IMR-90 (cell line): ENCODE measurements around the gene GH2. TPM values are rescaled to one million over a fixed set of nuclear protein-coding genes. Genes with fewer than 3 reads are reported as not detected.

ENCODE experiments used
- ATAC-seq: fragments of 200-7000 bp; cut with Tn5 transposase; 2 replicates; pipeline ENCODE4 v1.9.1; 2020; ENCODE audit warnings: low read depth, mild to moderate bottlenecking, moderate library complexity
- Bru-seq: library from RNA; stranded (reverse); fragments of 400-500 nt; gene quantifications from one replicate; lab custom pipeline; 2021; lab: Mats Ljungman, UMichigan
- BruChase-seq, 2 experiments: library from RNA; stranded (reverse); fragments of 400-500 nt; gene quantifications; one replicate each; lab custom pipeline; 2021; lab: Mats Ljungman, UMichigan
- BruUV-seq: library from RNA; stranded (reverse); fragments of 400-500 nt; replicated peaks from 2 replicates; lab custom pipeline; 2021; lab: Mats Ljungman, UMichigan
- CTCF ChIA-PET: fragments of 300-600 bp; formaldehyde crosslinking; extraction: SDS; loops from one replicate; lab custom pipeline; 2021; ENCODE audit warnings: antibody characterized with exemption; lab: Yijun Ruan, JAX
- POLR2A ChIA-PET: fragments of 300-600 bp; sonication (Branson Sonifier 250); formaldehyde crosslinking; loops from one replicate; lab custom pipeline; 2022; ENCODE audit warnings: antibody characterized with exemption; ENCODE audit not compliant: unreplicated experiment; lab: Charles Lee
- DNase-seq: peaks from one replicate; pipeline ENCODE4 v3.0.0; 2013
- H2AFZ ChIP-seq: replicated peaks from 2 replicates; pipeline ENCODE3; 2013; ENCODE audit warnings: low read length, mild to moderate bottlenecking; ENCODE audit not compliant: poor library complexity
- H2AK5ac ChIP-seq: 2 replicates; pipeline ENCODE4 v1.6.1; 2013; ENCODE audit warnings: low read depth, low read length, inconsistent platforms
- H2AK9ac ChIP-seq: replicated peaks from 2 replicates; pipeline ENCODE3; 2013; ENCODE audit warnings: mild to moderate bottlenecking, low read depth, low read length, moderate library complexity; ENCODE audit not compliant: poor library complexity
- H2BK120ac ChIP-seq: 2 replicates; pipeline ENCODE4 v1.6.1; 2013; ENCODE audit warnings: low read depth, low read length, inconsistent platforms
- H2BK15ac ChIP-seq: 3 replicates; pipeline ENCODE4 v1.6.1; 2013; ENCODE audit warnings: low read depth, low read length, inconsistent platforms
- H2BK20ac ChIP-seq: 2 replicates; pipeline ENCODE4 v1.6.1; 2013; ENCODE audit warnings: low read depth, mild to moderate bottlenecking, inconsistent platforms, low read length, moderate library complexity
- H2BK5ac ChIP-seq: 2 replicates; pipeline ENCODE4 v1.6.1; 2013; ENCODE audit warnings: mild to moderate bottlenecking, low read depth, low read length, inconsistent platforms; ENCODE audit not compliant: poor library complexity, severe bottlenecking
- H3K14ac ChIP-seq: replicated peaks from 2 replicates; pipeline ENCODE4 v1.6.1; 2013; ENCODE audit warnings: low read depth, low read length, inconsistent platforms
- H3K18ac ChIP-seq: 2 replicates; pipeline ENCODE4 v1.6.1; 2013; ENCODE audit warnings: low read depth, low read length, control low read depth
- H3K23ac ChIP-seq: 2 replicates; pipeline ENCODE4 v1.6.1; 2013; ENCODE audit warnings: low read depth, low read length, inconsistent platforms
- H3K27ac ChIP-seq: 2 replicates; pipeline ENCODE4 v1.5.1; 2013; ENCODE audit warnings: mild to moderate bottlenecking, control low read depth, low read length; ENCODE audit not compliant: insufficient read depth
- H3K27me3 ChIP-seq: 2 replicates; pipeline ENCODE4 v1.6.1; 2013; ENCODE audit warnings: low read length; ENCODE audit not compliant: control insufficient read depth, insufficient read depth
- H3K36me3 ChIP-seq: 2 replicates; pipeline ENCODE4 v1.6.1; 2013; ENCODE audit warnings: low read length, mixed read lengths; ENCODE audit not compliant: control insufficient read depth, insufficient read depth
- H3K4ac ChIP-seq: 2 replicates; pipeline ENCODE4 v1.6.1; 2013; ENCODE audit warnings: low read depth, low read length, inconsistent platforms
- H3K4me1 ChIP-seq: 2 replicates; pipeline ENCODE4 v1.6.1; 2013; ENCODE audit warnings: low read length, mixed read lengths; ENCODE audit not compliant: control insufficient read depth, insufficient read depth
- H3K4me2 ChIP-seq: 2 replicates; pipeline ENCODE4 v1.6.1; 2013; ENCODE audit warnings: low read depth, mild to moderate bottlenecking, control low read depth, low read length, moderate library complexity
- H3K4me3 ChIP-seq: 2 replicates; pipeline ENCODE4 v1.5.1; 2013; ENCODE audit warnings: low read depth, mild to moderate bottlenecking, control low read depth, low read length, moderate library complexity; ENCODE audit not compliant: insufficient read depth
- H3K56ac ChIP-seq: 2 replicates; pipeline ENCODE4 v1.6.1; 2013; ENCODE audit warnings: low read length, inconsistent platforms; ENCODE audit not compliant: insufficient read depth; ENCODE audit errors: extremely low read depth
- H3K79me1 ChIP-seq, 2 experiments: 2 replicates each; pipeline ENCODE4 v1.6.1; 2013; ENCODE audit warnings: low read length in 2 of 2, inconsistent platforms in 1 of 2, low read depth in 1 of 2
- H3K9ac ChIP-seq: 2 replicates; pipeline ENCODE4 v1.6.1; 2013; ENCODE audit warnings: low read depth, low read length, control low read depth
- H3K9me1 ChIP-seq: 2 replicates; pipeline ENCODE4 v1.6.1; 2013; ENCODE audit warnings: low read length, inconsistent platforms; ENCODE audit not compliant: insufficient read depth
- H3K9me3 ChIP-seq: 2 replicates; pipeline ENCODE4 v1.6.1; 2013; ENCODE audit warnings: low read length; ENCODE audit not compliant: control insufficient read depth, insufficient read depth
- H4K20me1 ChIP-seq: 2 replicates; pipeline ENCODE4 v1.6.1; 2013; ENCODE audit warnings: low read length, inconsistent platforms; ENCODE audit not compliant: insufficient read depth
- H4K5ac ChIP-seq: 2 replicates; pipeline ENCODE4 v1.6.1; 2013; ENCODE audit warnings: mild to moderate bottlenecking, low read depth, low read length, control low read depth
- H4K8ac ChIP-seq, 2 experiments: 2 replicates each; pipeline ENCODE4 v1.6.1; 2013; ENCODE audit warnings: low read depth in 2 of 2, low read length in 2 of 2, control low read depth in 1 of 2, inconsistent platforms in 1 of 2
- H4K91ac ChIP-seq: 2 replicates; pipeline ENCODE4 v1.6.1; 2013; ENCODE audit warnings: low read depth, low read length, inconsistent platforms; ENCODE audit not compliant: insufficient read depth
- CHD1 ChIP-seq: IDR thresholded peaks from 2 replicates; pipeline ENCODE4 v1.6.1; 2012; ENCODE audit warnings: low read depth, low read length, improper control_type of control experiment
- FOS ChIP-seq: fragments of 150-350 bp; IDR thresholded peaks from 2 replicates; pipeline ENCODE4 v1.6.1; 2016; ENCODE audit warnings: low read depth, low read length
- MAFK ChIP-seq: IDR thresholded peaks from 2 replicates; pipeline ENCODE4 v1.6.1; 2012; ENCODE audit warnings: low read depth, low read length, improper control_type of control experiment
- MAZ ChIP-seq: IDR thresholded peaks from 2 replicates; pipeline ENCODE4 v1.6.1; 2012; ENCODE audit warnings: low read depth, mild to moderate bottlenecking, low read length, improper control_type of control experiment, moderate library complexity, borderline replicate concordance
- MXI1 ChIP-seq: IDR thresholded peaks from 2 replicates; pipeline ENCODE4 v1.6.1; 2012; ENCODE audit warnings: low read depth, mild to moderate bottlenecking, low read length, moderate library complexity, borderline replicate concordance
- NFE2L2 ChIP-seq: fragments of 150-350 bp; IDR thresholded peaks from 2 replicates; pipeline ENCODE4 v1.6.1; 2016; ENCODE audit warnings: low read depth, mild to moderate bottlenecking, low read length
- POLR2A ChIP-seq: IDR thresholded peaks from 2 replicates; pipeline ENCODE4 v1.6.1; 2012; ENCODE audit warnings: mild to moderate bottlenecking, low read depth, low read length
- RAD21 ChIP-seq: IDR thresholded peaks from 2 replicates; pipeline ENCODE4 v1.6.1; 2012; ENCODE audit warnings: low read length, improper control_type of control experiment
- RCOR1 ChIP-seq: IDR thresholded peaks from 2 replicates; pipeline ENCODE4 v1.6.1; 2012; ENCODE audit warnings: mild to moderate bottlenecking, low read length, improper control_type of control experiment; ENCODE audit not compliant: insufficient replicate concordance
- RFX5 ChIP-seq: IDR thresholded peaks from 2 replicates; pipeline ENCODE4 v1.8.0; 2012; ENCODE audit warnings: low read depth, mild to moderate bottlenecking, low read length, moderate library complexity
- SMC3 ChIP-seq: fragments of 150-350 bp; IDR thresholded peaks from 2 replicates; pipeline ENCODE4 v1.6.1; 2016; ENCODE audit warnings: low read depth, mild to moderate bottlenecking, antibody characterized with exemption, low read length, moderate library complexity
- WGBS, 2 experiments: methylation state at CpG; one replicate each; pipeline versions ENCODE4 v1.1.5 to v1.1.7; 2013; ENCODE audit warnings: missing lambda C conversion rate in 2 of 2; ENCODE audit not compliant: insufficient read length in 1 of 2; ENCODE audit errors: extremely low coverage in 2 of 2; 5-methylcytosine and 5-hydroxymethylcytosine counted together
- dilution Hi-C: fragments of 300-500 bp; cut with HindIII; formaldehyde crosslinking; loops from one replicate; pipeline ENCODE4 v1.14.3; 2018; ENCODE audit warnings: low sequenced_read_pairs; ENCODE audit not compliant: unreplicated experiment
- in situ Hi-C: fragments of 300-500 bp; cut with MboI; formaldehyde crosslinking; loops from 3 replicates; pipeline ENCODE4 v1.14.3; 2019; ENCODE audit warnings: low sequenced_read_pairs, inconsistent platforms, mixed read lengths
- intact Hi-C: fragments of 100-400 bp; cut with micrococcal nuclease; formaldehyde crosslinking; loops from 2 replicates; pipeline ENCODE4 v1.10.0; 2022
- long read RNA-seq: library from polyadenylated mRNA; unstranded; transcript quantifications from one replicate; pipeline ENCODE4 v2.0.0, GENCODE V29; 2021; ENCODE audit not compliant: unreplicated experiment
- polyA plus RNA-seq, 3 experiments: library from polyadenylated mRNA; depleted of rRNA; stranded (reverse); fragments of >200 nt; gene quantifications; 2 replicates each; pipeline ENCODE4 v1.2.3, GENCODE V29; 2012; ENCODE audit warnings: low replicate concordance in 1 of 3
- total RNA-seq: library from RNA; depleted of rRNA; stranded (reverse); fragments of >200 nt; gene quantifications from 2 replicates; pipeline ENCODE4 v1.2.3, GENCODE V29; 2012; rRNA removed
- TF ChIP-seq, protein P1 (sequence below): conservative IDR thresholded peaks from 2 replicates; pipeline ENCODE4 v1.5.1; 2012; ENCODE audit warnings: mild to moderate bottlenecking, low read depth, low read length, improper control_type of control experiment
- TF ChIP-seq, protein P2 (sequence below): fragments of 150-350 bp; IDR thresholded peaks from 2 replicates; pipeline ENCODE4 v1.6.1; 2016; ENCODE audit warnings: low read depth, mild to moderate bottlenecking, low read length, moderate library complexity, borderline replicate concordance
- TF ChIP-seq, protein P3 (sequence below): fragments of 150-350 bp; IDR thresholded peaks from 2 replicates; pipeline ENCODE4 v1.6.1; 2017; ENCODE audit warnings: mild to moderate bottlenecking, antibody characterized with exemption, low read length, low read depth

GH2 gene
- total RNA-seq = not detected in 2 replicates
- not detected in 2 replicates for polyA plus RNA-seq (2012; rRNA removed)
- not detected in 2 replicates for polyA plus RNA-seq (2012; cell fraction: cytosol; rRNA removed)
- not detected in 2 replicates for polyA plus RNA-seq (2012; cell fraction: nucleus; rRNA removed; ENCODE audit: low replicate concordance)
- not detected for Bru-seq, nascent RNA
- not detected for BruChase-seq, experiment 1, labeled RNA remaining after a 6-hour chase
- BruChase-seq, experiment 2, labeled RNA remaining after a 2-hour chase = not detected
- long read RNA-seq = 0 reads

DNA sequence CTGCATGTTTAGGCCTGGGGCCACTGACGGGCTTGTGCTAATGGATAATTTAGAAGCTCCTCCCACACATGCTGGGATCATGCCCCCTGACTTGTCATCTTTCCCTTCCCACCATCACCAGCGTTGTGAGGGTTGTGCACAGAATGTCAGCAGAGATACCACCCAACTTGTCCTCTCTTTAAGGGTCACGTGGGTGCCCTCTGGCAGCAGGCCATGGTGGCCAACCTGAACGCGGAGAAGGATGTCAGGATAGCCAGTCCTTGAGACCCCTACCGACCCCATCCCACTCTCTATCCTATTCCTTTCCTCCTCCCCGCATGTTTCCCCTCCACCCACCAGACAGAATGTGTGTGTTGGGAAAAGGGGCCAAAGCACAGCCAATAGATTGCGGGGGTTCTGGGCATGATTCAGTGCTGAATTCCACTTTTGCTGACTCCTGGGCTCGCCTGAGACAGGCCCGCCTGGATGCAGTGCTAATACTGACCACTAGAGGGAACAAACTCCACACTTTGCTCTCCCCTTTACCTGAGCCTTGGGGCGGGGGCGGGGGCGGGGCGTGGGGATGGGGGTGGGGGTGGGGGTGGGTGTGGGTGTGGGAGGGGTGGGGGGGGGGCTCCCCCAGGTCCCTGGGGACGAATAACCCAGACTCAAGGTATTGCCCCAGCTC lies at the start of gene GH2:
Gene GH2, minus strand, starts transcription at position 10 of the 667 bp plus-strand sequence. CDS start 143 bp downstream, outside the sequence.
- Histone ChIP-seq H4K91ac (no peak within 1 kb of the TSS), H2BK20ac (no peak within 1 kb of the TSS), H3K14ac (no peak within 1 kb of the TSS), H3K9ac (no peak within 1 kb of the TSS), H3K9me1 (no peaks in the 10 kb centered on the region), H3K79me1 (no peaks in the 10 kb centered on the region), H3K27me3 (peaks cover 22% of the 10 kb centered on the region), H3K56ac (no peak within 1 kb of the TSS), H2BK15ac (no peak within 1 kb of the TSS), H4K20me1 (no peaks in the 10 kb centered on the region), H2BK5ac (no peak within 1 kb of the TSS), H3K18ac (no peak within 1 kb of the TSS), H4K8ac (no peak within 1 kb of the TSS), H4K5ac (no peak within 1 kb of the TSS), H2AK9ac (no peak within 1 kb of the TSS), H3K27ac (no peak within 1 kb of the TSS), H2BK120ac (no peak within 1 kb of the TSS), H3K9me3 (no peaks in the 10 kb centered on the region), H2AK5ac (no peak within 1 kb of the TSS), H3K4me3 (no peak within 1 kb of the TSS), H3K4me2 (no peak within 1 kb of the TSS), H2AFZ (no peak within 1 kb of the TSS), H3K4me1 (no peaks in the 10 kb centered on the region), H3K23ac (no peak within 1 kb of the TSS), H3K36me3 (no peaks in the 10 kb centered on the region), H3K4ac (no peak within 1 kb of the TSS)
- peak; percentile 34 for DNase-seq
- 40% methylated on average over 1 of the region's 15 CpGs; no CpG with 5 or more reads in 1 of the 2 experiments for WGBS, 2 experiments
- intact Hi-C loops (no loop called here), in situ Hi-C loops (no loop called here), dilution Hi-C loops (no loop called here)
- ChIA-PET POLR2A (no interaction called here), CTCF (interaction anchor here (1.2 kb wide), 1 partner anchor 16 kb away, joined by 4 read pairs; no protein-coding TSS in a partner anchor)
- no TSS peak for BruUV-seq
- peak; percentile 93 for ATAC-seq
- TF ChIP-seq RAD21 = no peak
- TF ChIP-seq NFE2L2 = no peak
- TF ChIP-seq, protein P1, sequence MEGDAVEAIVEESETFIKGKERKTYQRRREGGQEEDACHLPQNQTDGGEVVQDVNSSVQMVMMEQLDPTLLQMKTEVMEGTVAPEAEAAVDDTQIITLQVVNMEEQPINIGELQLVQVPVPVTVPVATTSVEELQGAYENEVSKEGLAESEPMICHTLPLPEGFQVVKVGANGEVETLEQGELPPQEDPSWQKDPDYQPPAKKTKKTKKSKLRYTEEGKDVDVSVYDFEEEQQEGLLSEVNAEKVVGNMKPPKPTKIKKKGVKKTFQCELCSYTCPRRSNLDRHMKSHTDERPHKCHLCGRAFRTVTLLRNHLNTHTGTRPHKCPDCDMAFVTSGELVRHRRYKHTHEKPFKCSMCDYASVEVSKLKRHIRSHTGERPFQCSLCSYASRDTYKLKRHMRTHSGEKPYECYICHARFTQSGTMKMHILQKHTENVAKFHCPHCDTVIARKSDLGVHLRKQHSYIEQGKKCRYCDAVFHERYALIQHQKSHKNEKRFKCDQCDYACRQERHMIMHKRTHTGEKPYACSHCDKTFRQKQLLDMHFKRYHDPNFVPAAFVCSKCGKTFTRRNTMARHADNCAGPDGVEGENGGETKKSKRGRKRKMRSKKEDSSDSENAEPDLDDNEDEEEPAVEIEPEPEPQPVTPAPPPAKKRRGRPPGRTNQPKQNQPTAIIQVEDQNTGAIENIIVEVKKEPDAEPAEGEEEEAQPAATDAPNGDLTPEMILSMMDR = peak; percentile 44
- no peak for TF ChIP-seq SMC3
- TF ChIP-seq MAFK = peak; percentile 42; the same call in 1 of the 2 replicates
- no peak for TF ChIP-seq RFX5
- TF ChIP-seq CHD1 = no peak
- no peak for TF ChIP-seq RCOR1
- TF ChIP-seq MAZ = no peak
- TF ChIP-seq POLR2A = no peak
- TF ChIP-seq FOS = no peak
- TF ChIP-seq MXI1 = no peak
- TF ChIP-seq, protein P2, sequence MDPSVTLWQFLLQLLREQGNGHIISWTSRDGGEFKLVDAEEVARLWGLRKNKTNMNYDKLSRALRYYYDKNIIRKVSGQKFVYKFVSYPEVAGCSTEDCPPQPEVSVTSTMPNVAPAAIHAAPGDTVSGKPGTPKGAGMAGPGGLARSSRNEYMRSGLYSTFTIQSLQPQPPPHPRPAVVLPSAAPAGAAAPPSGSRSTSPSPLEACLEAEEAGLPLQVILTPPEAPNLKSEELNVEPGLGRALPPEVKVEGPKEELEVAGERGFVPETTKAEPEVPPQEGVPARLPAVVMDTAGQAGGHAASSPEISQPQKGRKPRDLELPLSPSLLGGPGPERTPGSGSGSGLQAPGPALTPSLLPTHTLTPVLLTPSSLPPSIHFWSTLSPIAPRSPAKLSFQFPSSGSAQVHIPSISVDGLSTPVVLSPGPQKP = no peak
- TF ChIP-seq, protein P3, sequence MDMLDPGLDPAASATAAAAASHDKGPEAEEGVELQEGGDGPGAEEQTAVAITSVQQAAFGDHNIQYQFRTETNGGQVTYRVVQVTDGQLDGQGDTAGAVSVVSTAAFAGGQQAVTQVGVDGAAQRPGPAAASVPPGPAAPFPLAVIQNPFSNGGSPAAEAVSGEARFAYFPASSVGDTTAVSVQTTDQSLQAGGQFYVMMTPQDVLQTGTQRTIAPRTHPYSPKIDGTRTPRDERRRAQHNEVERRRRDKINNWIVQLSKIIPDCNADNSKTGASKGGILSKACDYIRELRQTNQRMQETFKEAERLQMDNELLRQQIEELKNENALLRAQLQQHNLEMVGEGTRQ = no peak
